Stimulated activated CD8-positive, alpha-beta memory T cell treated with anti-CD3 and anti-CD28 coated beads, Interleukin-4, amount 100 ng/mL, for 24 hours (primary cell): ENCODE results near the gene CDC42BPB.
"Not testable (repeated sequence)": the region's sequence is repeated elsewhere in the genome, so short reads cannot be mapped to it uniquely, and the experiment has no call there.

Source experiments
- DNase-seq: peaks from one replicate; pipeline ENCODE4 v3.0.0-alpha.2; 2020; ENCODE audit warnings: low read depth

Gene CDC42BPB

DNA sequence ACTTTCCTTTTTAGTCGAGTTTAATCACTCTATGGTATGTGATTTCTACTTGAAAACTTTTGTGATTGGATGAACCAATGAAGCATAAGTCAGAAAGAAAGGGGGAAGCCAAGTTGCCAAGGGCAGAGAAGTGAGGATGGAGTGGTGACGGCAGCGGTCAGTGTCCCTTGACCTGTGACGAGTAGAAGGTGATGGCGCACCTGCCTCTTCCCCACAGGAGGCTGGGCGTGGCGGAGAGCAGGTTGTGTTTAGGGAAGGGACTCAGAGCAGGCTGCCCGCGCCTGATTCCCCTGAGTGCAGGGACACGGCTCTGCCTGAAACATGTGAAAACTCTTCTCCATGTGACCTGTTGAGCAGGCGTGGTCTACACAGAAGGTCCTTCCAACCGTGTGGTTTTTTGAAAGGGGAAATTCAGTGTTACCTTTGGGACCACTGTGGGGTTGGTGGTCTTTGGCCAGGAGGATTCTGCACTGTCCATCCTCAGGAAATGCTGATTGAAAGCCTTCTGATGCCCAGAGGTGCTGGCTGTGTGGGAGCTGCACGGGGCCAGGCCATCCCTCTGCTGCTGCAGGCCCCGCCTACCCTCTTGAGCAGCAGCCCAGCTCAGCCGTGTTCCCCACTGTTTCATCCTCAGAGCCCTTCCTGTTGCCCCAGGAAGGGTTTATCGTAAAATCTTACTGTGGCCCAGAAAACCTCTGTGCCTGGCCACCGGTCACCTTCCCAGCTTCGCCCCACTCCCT lies 158.4 kb downstream of the CDC42BPB start:
- no peak for DNase-seq

DNA sequence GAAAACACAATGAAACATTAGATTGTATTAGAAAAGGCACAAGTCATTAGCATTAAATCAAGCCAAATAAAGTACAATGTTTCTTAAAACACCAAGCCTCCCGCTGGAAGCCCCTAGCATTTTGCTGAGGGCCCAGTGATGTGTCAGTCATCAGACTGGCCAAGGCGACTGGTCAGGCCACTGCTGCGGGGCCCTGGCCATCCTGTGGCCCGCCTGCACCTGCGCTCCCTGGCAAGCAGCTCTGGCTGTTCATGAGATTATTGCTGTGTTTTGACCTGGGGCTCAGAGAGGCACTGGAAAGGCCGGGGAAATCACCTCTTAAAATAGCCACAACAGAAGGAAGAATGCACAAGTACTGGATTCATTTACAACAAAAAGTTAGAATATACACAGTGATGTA lies 159.1 kb downstream of the CDC42BPB start:
- no peak for DNase-seq

- no peak for DNase-seq
Measured at GRCh38 chr14:102897299-102898027, 159.9 kb downstream of the CDC42BPB start.

- not testable (repeated sequence) for DNase-seq
Measured at GRCh38 chr14:102896735-102897134, 160.6 kb downstream of the CDC42BPB start.

DNA sequence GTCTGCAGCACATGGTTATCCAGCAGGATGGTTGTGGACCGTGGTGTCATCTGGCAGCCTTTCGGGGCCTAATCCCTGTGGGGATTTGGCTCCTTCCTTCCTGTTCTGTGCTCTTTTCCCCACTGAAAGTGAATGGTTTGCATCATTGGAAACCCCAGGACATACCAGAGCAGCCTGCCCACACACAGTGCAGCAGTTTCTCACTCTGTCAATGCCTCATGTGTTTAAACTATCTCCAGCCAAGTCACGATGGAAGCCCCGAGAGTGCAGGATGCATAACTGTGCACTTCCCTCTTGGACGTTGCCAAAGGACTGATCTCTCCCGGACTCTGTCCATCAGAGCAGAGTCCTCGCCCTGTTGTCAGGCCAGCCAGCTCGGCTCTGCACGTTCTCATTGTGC lies 163.9 kb downstream of the CDC42BPB start:
- no peak for DNase-seq

DNA sequence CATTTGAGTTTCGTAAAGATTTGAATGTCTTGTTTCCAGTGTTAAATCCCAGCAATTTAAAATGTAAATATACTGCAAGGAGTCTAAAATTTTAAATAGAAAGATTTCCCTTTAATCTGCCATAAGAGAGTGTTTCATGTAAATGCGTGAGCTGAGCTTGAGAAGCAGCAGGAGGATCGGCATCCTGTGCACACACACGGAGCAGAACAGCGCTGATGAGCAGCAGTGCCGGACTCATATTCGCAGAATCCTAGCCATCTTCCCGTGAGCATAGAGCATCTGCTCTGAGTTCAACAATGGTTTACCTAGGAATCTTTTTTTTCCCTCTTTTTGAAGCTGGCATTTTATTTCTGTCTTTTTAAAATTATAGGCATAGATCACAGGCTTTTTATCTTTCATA lies 164.7 kb downstream of the CDC42BPB start:
- DNase-seq, result no peak

- no peak for DNase-seq
Measured at GRCh38 chr14:102891556-102891955, 165.8 kb downstream of the CDC42BPB start.

GRCh38 chr14:102891111-102891510 lies 166.2 kb downstream of the CDC42BPB start:
- DNase-seq, result no peak

DNA sequence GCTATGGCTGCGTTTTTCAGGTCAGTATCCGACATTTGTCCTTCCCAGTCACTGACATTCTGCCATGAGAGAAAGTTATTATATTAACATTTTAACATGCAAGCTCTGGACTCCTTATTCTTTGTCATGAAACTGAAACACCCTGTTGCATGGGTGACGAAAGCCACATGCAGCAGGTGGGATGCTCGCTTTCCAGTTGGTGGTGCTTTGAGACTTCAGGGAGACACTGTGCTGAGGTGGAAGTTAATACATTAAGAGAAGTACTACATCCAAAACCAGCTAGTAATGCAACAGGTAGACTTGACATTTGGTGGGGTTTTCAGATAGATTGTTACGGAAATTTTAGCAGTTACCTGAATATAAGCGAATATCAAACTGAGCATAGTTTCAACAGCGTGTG lies 167.7 kb downstream of the CDC42BPB start:
- no peak for DNase-seq

GRCh38 chr14:102888748-102889147 lies 168.6 kb downstream of the CDC42BPB start:
- no peak for DNase-seq

GRCh38 chr14:102885737-102886447 lies 171.5 kb downstream of the CDC42BPB start:
- DNase-seq, result no peak

GRCh38 chr14:102883554-102883953 lies 173.8 kb downstream of the CDC42BPB start:
- no peak for DNase-seq

- no peak for DNase-seq
Measured at GRCh38 chr14:102883089-102883541, 174.2 kb downstream of the CDC42BPB start.
